ENCODE results near the gene ABAT.

GRCh38 chr16:8753416-8754054 lies 79.1 kb downstream of the ABAT start:
- TF ChIP-seq CTCF (IDR thresholded peaks at IDR 0.05), result no peak
- TF ChIP-seq POLR2A (IDR thresholded peaks at IDR 0.05; ENCODE audit: low read length), result no peak
